HepG2 (cell line): ENCODE measurements around the gene NECAB2. TPM values are rescaled to one million over a fixed set of nuclear protein-coding genes. Genes with fewer than 3 reads are reported as not detected.

ENCODE experiments used
- CHCHD3 ChIP-seq: sonication (generic); formaldehyde crosslinking; IDR thresholded peaks from 2 replicates; pipeline ENCODE4 v1.8.0; 2022; ENCODE audit warnings: mild to moderate bottlenecking, missing genetic modification reagents, moderate library complexity
- FOSL2 ChIP-seq: sonication (generic); formaldehyde crosslinking; IDR thresholded peaks from 2 replicates; pipeline ENCODE4 v1.4.0; 2020; ENCODE audit warnings: missing genetic modification reagents
- FUBP1 ChIP-seq: sonication (generic); formaldehyde crosslinking; IDR thresholded peaks from 2 replicates; pipeline ENCODE4 v1.5.1; 2020; ENCODE audit warnings: missing genetic modification reagents, mild to moderate bottlenecking, borderline replicate concordance
- IKZF4 ChIP-seq: sonication (generic); formaldehyde crosslinking; IDR thresholded peaks from 2 replicates; pipeline ENCODE4 v1.5.1; 2020; ENCODE audit warnings: borderline replicate concordance, mild to moderate bottlenecking, low read depth, missing genetic modification reagents; ENCODE audit errors: not compliant biosample characterization
- NFAT5 ChIP-seq: sonication (generic); formaldehyde crosslinking; IDR thresholded peaks from 2 replicates; pipeline ENCODE4 v1.4.0; 2020; ENCODE audit warnings: missing genetic modification reagents
- TCF7L2 ChIP-seq: IDR thresholded peaks from 2 replicates; pipeline ENCODE4 v1.6.1; 2011; ENCODE audit warnings: mild to moderate bottlenecking, low read depth, low read length, moderate library complexity
- ZFP1 ChIP-seq: IDR thresholded peaks from 2 replicates; pipeline ENCODE4 v1.6.1; 2016
- ZNF18 ChIP-seq: sonication (generic); formaldehyde crosslinking; IDR thresholded peaks from 2 replicates; pipeline ENCODE4 v1.8.0; 2022; ENCODE audit warnings: mild to moderate bottlenecking, missing genetic modification reagents; ENCODE audit not compliant: insufficient replicate concordance
- ZNF737 ChIP-seq: sonication (generic); formaldehyde crosslinking; IDR thresholded peaks from 2 replicates; pipeline ENCODE4 v1.5.0; 2020; ENCODE audit warnings: missing genetic modification reagents, mild to moderate bottlenecking, borderline replicate concordance
- ZNF775 ChIP-seq: sonication (generic); formaldehyde crosslinking; IDR thresholded peaks from 2 replicates; pipeline ENCODE4 v1.4.0; 2020; ENCODE audit warnings: missing genetic modification reagents, mild to moderate bottlenecking, moderate library complexity, borderline replicate concordance
- polyA plus RNA-seq, 8 experiments: library from polyadenylated mRNA; depleted of rRNA in 3 of 8; stranded (reverse) in 7 of 8; unstranded in 1 of 8; fragments of >200 nt; fragmentation: Illumina TruSeq in 4 of 8; extraction: Trizol in 4 of 8; gene quantifications; 2 replicates each; pipeline versions ENCODE4 v1.2.1 to v1.2.3, GENCODE V29; 2011 to 2016; ENCODE audit warnings: low read depth in 4 of 8, missing spikeins in 1 of 8, mixed read lengths in 1 of 8; ENCODE audit not compliant: insufficient read depth in 1 of 8
- total RNA-seq, 5 experiments: library from RNA; depleted of rRNA; stranded (reverse); fragments of >200 nt; fragmentation: Illumina TruSeq; extraction: Trizol; gene quantifications; 2 replicates each; pipeline ENCODE4 v1.2.3, GENCODE V29; 2016; ENCODE audit warnings: low read depth in 1 of 5
- TF ChIP-seq, protein P1 (sequence below): sonication (generic); formaldehyde crosslinking; IDR thresholded peaks from 2 replicates; pipeline ENCODE4 v1.4.0; 2020; ENCODE audit warnings: missing genetic modification reagents
- TF ChIP-seq, protein P2 (sequence below): IDR thresholded peaks from 2 replicates; pipeline ENCODE4 v1.6.1; 2016; ENCODE audit warnings: low read depth
- TF ChIP-seq, protein P3 (sequence below): sonication (generic); formaldehyde crosslinking; IDR thresholded peaks from 2 replicates; pipeline ENCODE4 v1.8.0; 2023; ENCODE audit warnings: mild to moderate bottlenecking, missing genetic modification reagents

Gene NECAB2
- total and polyA plus RNA-seq, 2 of the 13 experiments (the other 11 are each of a cell fraction or from before 2014, with no cell fraction given): 0.21 to 0.49 TPM

- TF ChIP-seq FUBP1 (no peak), ZNF775 (CRISPR knock-in tag) (no peak), ZFP1 (CRISPR knock-in tag) (no peak), ZNF737 (CRISPR knock-in tag) (no peak), NFAT5 (CRISPR knock-in tag) (no peak; the same call in 1 of the 2 replicates), CHCHD3 (no peak), TCF7L2 (no peak), FOSL2 (CRISPR knock-in tag) (peak; percentile 96), ZNF18 (peak; percentile 35), IKZF4 (CRISPR knock-in tag) (no peak)
- TF ChIP-seq, protein P1, sequence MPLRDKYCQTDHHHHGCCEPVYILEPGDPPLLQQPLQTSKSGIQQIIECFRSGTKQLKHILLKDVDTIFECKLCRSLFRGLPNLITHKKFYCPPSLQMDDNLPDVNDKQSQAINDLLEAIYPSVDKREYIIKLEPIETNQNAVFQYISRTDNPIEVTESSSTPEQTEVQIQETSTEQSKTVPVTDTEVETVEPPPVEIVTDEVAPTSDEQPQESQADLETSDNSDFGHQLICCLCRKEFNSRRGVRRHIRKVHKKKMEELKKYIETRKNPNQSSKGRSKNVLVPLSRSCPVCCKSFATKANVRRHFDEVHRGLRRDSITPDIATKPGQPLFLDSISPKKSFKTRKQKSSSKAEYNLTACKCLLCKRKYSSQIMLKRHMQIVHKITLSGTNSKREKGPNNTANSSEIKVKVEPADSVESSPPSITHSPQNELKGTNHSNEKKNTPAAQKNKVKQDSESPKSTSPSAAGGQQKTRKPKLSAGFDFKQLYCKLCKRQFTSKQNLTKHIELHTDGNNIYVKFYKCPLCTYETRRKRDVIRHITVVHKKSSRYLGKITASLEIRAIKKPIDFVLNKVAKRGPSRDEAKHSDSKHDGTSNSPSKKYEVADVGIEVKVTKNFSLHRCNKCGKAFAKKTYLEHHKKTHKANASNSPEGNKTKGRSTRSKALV: peak; percentile 63; the same call in 1 of the 2 replicates
- TF ChIP-seq, protein P2, sequence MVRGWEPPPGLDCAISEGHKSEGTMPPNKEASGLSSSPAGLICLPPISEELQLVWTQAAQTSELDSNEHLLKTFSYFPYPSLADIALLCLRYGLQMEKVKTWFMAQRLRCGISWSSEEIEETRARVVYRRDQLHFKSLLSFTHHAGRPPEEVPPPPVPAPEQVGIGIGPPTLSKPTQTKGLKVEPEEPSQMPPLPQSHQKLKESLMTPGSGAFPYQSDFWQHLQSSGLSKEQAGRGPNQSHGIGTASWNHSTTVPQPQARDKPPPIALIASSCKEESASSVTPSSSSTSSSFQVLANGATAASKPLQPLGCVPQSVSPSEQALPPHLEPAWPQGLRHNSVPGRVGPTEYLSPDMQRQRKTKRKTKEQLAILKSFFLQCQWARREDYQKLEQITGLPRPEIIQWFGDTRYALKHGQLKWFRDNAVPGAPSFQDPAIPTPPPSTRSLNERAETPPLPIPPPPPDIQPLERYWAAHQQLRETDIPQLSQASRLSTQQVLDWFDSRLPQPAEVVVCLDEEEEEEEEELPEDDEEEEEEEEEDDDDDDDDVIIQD (CRISPR knock-in tag): no peak
- TF ChIP-seq, protein P3, sequence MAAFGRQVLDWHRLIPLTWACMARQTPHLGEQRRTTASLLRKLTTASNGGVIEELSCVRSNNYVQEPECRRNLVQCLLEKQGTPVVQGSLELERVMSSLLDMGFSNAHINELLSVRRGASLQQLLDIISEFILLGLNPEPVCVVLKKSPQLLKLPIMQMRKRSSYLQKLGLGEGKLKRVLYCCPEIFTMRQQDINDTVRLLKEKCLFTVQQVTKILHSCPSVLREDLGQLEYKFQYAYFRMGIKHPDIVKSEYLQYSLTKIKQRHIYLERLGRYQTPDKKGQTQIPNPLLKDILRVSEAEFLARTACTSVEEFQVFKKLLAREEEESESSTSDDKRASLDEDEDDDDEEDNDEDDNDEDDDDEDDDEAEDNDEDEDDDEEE: no peak; the same call in 1 of the 2 replicates
Measured at GRCh38 chr16:83952940-83953795, 14.9 kb upstream of the NECAB2 start, which contains the start of gene OSGIN1 (continued).
